T-helper 17 cell (primary cell): ENCODE measurements around the gene POMT1. TPM values are rescaled to one million over a fixed set of nuclear protein-coding genes. Genes with fewer than 3 reads are reported as not detected.
A peak's percentile ranks its signal among the peaks of the same experiment; 100 is the strongest.
"Not testable (repeated sequence)": the region's sequence is repeated elsewhere in the genome, so short reads cannot be mapped to it uniquely, and the experiment has no call there.

Experiments
- ATAC-seq: fragments of 150-1000 bp; cut with Tn5 transposase; 2 replicates; pipeline ENCODE4 v1.10.0; 2021; ENCODE audit warnings: mild to moderate bottlenecking, moderate library complexity
- DNase-seq, 3 donors: peaks; one replicate each; pipeline versions ENCODE4 v3.0.0 to v3.0.0-alpha.2; 2020 to 2021
- H3K9me3 ChIP-seq: one replicate; pipeline ENCODE4 v1.7.0; 2013; ENCODE audit warnings: low read length, mild to moderate bottlenecking; ENCODE audit not compliant: control insufficient read depth, poor library complexity, severe bottlenecking
- H3K27ac Mint-ChIP-seq: one replicate; pipeline ENCODE4 v1.8.0; 2022; ENCODE audit warnings: mild to moderate bottlenecking, moderate library complexity, mixed read lengths
- H3K27me3 Mint-ChIP-seq: one replicate; pipeline ENCODE4 v1.8.0; 2022; ENCODE audit warnings: mixed read lengths
- H3K36me3 Mint-ChIP-seq: one replicate; pipeline ENCODE4 v1.8.0; 2022; ENCODE audit warnings: low read depth, mixed read lengths
- H3K4me1 Mint-ChIP-seq: one replicate; pipeline ENCODE4 v1.8.0; 2022; ENCODE audit warnings: mild to moderate bottlenecking, mixed read lengths
- H3K4me3 Mint-ChIP-seq: one replicate; pipeline ENCODE4 v1.8.0; 2022; ENCODE audit warnings: mild to moderate bottlenecking, moderate library complexity, mixed read lengths
- total RNA-seq, 4 donors: library from RNA in 2 of 4; stranded (reverse) in 2 of 4; gene quantifications; one replicate each; pipeline ENCODE4 v1.2.3 and lab custom pipeline; 2022 to 2026

POMT1 gene
- total RNA-seq, 2 donors from 2014 or later = 50.0 to 54.0 TPM

- H3K36me3 Mint-ChIP-seq = peaks cover 13% of the 10 kb centered on the region
Measured at GRCh38 chr9:131494296-131494870, 8.3 kb upstream of the POMT1 start.

GRCh38 chr9:131495785-131496184, 6.9 kb upstream of the POMT1 start:
- Mint-ChIP-seq H3K27me3 (no peaks in the 10 kb centered on the region), H3K4me1 (peaks cover 24% of the 10 kb centered on the region), H3K27ac (peak overlapping the region; percentile 97), H3K36me3 (peaks cover 7% of the 10 kb centered on the region), H3K4me3 (no peak overlapping the region)
- no peaks in the 10 kb centered on the region for H3K9me3 ChIP-seq
- DNase-seq (no peak), ATAC-seq (no peak)

More at GRCh38 chr9:131494296-131494870, 8.3 kb upstream of the POMT1 start:
- ATAC-seq (no peak), DNase-seq (no peak)
- Mint-ChIP-seq H3K4me3 (peak overlapping the region; percentile 21), H3K27me3 (no peaks in the 10 kb centered on the region), H3K4me1 (peaks cover 18% of the 10 kb centered on the region), H3K27ac (no peak overlapping the region)
- no peaks in the 10 kb centered on the region for H3K9me3 ChIP-seq

DNA sequence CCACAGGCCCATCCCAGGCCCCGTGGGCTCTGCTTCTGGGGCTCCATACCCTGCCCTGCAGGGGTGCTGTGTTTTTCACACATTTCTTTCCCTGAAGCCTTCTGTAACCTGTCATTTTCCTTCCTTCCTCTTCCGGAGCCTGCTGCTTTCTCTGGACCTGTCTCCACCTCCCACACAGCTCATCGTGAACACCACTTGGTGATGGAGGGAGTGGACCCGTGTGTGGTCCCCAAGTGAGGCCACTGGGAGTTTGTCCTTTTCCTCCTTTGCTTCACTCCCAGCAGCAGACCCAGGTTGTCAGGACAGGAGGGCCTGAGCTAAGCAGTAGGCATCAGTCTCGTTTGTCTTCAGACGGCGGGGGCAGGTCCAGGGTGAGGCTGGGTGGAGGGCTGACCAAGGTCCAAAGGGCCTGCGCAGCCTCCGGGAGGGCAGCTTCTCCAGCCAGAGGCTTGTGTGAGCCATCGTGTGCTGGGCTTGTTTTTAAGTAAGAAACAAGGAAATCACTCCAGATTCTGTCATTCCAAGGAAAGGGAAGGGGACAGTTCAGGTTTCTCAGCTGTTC, 5.8 kb upstream of the POMT1 start:
- no peak for DNase-seq

DNA sequence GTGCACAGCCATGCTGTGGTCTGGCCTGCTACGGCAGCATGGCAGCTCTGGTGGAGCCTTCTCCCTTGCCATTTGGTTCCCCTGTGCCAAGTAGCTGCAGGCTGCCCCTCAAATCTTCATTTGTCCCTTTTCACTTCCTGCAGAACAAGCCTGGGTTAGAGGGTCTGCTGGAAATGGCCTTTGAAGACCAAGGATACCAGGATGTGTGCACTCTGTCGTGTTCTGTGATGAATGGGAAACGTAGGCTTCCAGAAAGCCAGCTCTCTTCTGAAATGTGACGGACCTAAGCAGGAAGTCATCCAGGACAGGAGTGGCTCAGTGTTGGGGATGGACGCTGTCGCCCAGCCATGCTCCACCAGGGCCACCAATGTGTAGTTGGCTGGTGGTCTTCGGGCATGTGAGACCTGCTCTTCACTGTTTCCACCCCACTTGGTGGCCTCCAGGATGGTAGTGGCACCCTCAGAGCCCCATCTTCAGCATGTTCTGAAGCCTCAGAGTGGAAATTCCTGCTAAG, 3.4 kb upstream of the POMT1 start:
- peak overlapping the region; percentile 61 for H3K4me3 Mint-ChIP-seq
- H3K9me3 ChIP-seq = no peaks in the 10 kb centered on the region
- DNase-seq = no peak
- peak overlapping the region; percentile 97 for H3K27ac Mint-ChIP-seq
- no peak for ATAC-seq
- peaks cover 5% of the 10 kb centered on the region for H3K36me3 Mint-ChIP-seq
- peaks cover 40% of the 10 kb centered on the region for H3K4me1 Mint-ChIP-seq
- H3K27me3 Mint-ChIP-seq = no peaks in the 10 kb centered on the region

More for the DNA sequence above, 5.8 kb upstream of the POMT1 start:
- H3K27ac Mint-ChIP-seq = peak overlapping the region; percentile 97
- peaks cover 32% of the 10 kb centered on the region for H3K4me1 Mint-ChIP-seq
- H3K9me3 ChIP-seq = no peaks in the 10 kb centered on the region
- ATAC-seq = no peak
- H3K4me3 Mint-ChIP-seq = no peak overlapping the region
- H3K36me3 Mint-ChIP-seq = peaks cover 6% of the 10 kb centered on the region
- no peaks in the 10 kb centered on the region for H3K27me3 Mint-ChIP-seq

GRCh38 chr9:131500377-131500776, 2.3 kb upstream of the POMT1 start:
- Mint-ChIP-seq H3K4me1 (peaks cover 49% of the 10 kb centered on the region), H3K27me3 (no peaks in the 10 kb centered on the region), H3K4me3 (peak overlapping the region; percentile 96), H3K36me3 (peaks cover 5% of the 10 kb centered on the region), H3K27ac (peak overlapping the region; percentile 97)
- ATAC-seq (peak; percentile 76), DNase-seq (peak; percentile 35 to 65 (median 61))
- H3K9me3 ChIP-seq = no peaks in the 10 kb centered on the region

DNA sequence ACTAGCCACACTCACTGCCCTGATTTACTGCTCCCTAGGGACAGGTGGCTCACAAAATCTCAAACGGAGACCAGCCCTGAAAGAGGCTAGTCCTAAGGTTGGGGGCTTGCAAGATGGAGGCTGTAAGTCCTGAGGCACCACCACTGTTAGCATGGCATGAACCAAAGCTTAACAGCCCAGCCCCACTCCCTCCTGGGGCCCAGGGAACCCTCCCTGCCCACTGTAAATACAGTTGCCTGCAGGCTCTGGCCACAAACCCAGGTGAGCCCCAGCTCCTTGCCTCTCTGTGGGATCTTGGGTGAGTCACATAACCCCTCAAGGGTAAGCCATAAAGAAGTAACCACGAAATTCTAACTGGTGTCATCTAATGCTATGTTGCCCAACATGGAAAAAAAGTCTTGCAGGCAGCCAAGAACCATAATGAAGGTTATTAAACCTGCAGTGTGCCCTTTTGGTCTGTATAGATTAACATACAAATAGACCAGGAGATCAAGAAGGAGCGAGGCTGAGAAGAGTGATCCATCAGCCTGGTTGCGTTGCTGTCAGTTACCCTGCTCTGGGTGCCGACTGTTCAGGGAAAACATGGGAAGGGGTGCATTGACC, 1.7 kb upstream of the POMT1 start:
- ATAC-seq (peak; percentile 54), DNase-seq (peak in 2 of 3 donors; percentile 45 to 49)
- Mint-ChIP-seq H3K27ac (peak overlapping the region; percentile 97), H3K36me3 (peaks cover 5% of the 10 kb centered on the region), H3K4me3 (peak overlapping the region; percentile 96), H3K27me3 (no peaks in the 10 kb centered on the region), H3K4me1 (peaks cover 49% of the 10 kb centered on the region)
- no peaks in the 10 kb centered on the region for H3K9me3 ChIP-seq

GRCh38 chr9:131503626-131504465, 1.1 kb downstream of the POMT1 start:
- Mint-ChIP-seq H3K27me3 (no peaks in the 10 kb centered on the region), H3K4me1 (peaks cover 46% of the 10 kb centered on the region), H3K27ac (peak overlapping the region; percentile 97), H3K36me3 (peaks cover 2% of the 10 kb centered on the region), H3K4me3 (peak overlapping the region; percentile 96)
- H3K9me3 ChIP-seq = no peaks in the 10 kb centered on the region
- DNase-seq (peak; percentile 22 to 55 (median 49)), ATAC-seq (peak; percentile 65)

DNA sequence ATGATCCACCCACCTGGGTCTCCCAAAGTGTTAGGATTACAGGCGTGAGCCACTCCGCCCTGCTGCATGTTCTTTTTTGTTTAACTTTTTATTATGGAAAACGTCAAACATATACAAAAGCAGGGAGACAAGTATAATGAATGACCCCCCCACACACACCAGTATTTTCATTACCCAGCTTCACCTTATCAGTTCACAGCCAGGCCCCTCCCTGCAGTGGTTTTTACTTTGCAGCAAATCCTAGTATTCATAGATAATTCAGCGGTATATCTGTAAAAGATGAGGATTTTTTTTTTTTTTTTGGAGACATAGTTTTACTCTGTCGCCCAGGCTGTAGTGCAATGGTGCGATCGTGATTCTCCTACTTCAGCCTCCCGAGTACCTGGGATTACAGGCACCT, 2.3 kb downstream of the POMT1 start:
- no peaks in the 10 kb centered on the region for H3K27me3 Mint-ChIP-seq
- no peak overlapping the region for H3K4me3 Mint-ChIP-seq
- no peaks in the 10 kb centered on the region for H3K9me3 ChIP-seq
- ATAC-seq = no peak
- peaks cover 39% of the 10 kb centered on the region for H3K4me1 Mint-ChIP-seq
- no peak for DNase-seq
- H3K36me3 Mint-ChIP-seq = peaks cover 2% of the 10 kb centered on the region
- peak overlapping the region; percentile 97 for H3K27ac Mint-ChIP-seq

DNA sequence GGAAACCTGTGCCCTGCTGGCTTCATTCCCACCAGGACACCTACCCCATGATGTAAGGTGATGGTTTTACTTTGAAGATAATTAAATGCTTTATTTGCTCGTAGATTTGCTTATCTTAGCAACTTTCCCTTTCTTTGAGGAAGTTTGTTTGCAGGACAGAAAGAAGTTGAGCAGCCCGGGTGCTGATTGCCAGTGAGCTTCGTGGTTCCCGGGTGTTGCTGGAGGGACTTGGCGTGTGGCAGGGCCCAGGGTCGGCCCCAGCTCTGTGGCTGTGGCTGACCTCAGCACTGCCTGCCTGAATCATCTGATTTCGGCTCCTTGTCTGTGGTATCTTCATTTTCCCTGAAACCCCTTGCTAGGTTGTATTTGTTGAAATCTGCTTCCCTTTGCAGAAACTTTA, 8.7 kb downstream of the POMT1 start:
- no peak overlapping the region for H3K4me3 Mint-ChIP-seq
- H3K36me3 Mint-ChIP-seq = no peaks in the 10 kb centered on the region
- H3K4me1 Mint-ChIP-seq = no peaks in the 10 kb centered on the region
- no peaks in the 10 kb centered on the region for H3K9me3 ChIP-seq
- H3K27me3 Mint-ChIP-seq = no peaks in the 10 kb centered on the region
- H3K27ac Mint-ChIP-seq = no peak overlapping the region
- ATAC-seq (no peak), DNase-seq (no peak)

DNA sequence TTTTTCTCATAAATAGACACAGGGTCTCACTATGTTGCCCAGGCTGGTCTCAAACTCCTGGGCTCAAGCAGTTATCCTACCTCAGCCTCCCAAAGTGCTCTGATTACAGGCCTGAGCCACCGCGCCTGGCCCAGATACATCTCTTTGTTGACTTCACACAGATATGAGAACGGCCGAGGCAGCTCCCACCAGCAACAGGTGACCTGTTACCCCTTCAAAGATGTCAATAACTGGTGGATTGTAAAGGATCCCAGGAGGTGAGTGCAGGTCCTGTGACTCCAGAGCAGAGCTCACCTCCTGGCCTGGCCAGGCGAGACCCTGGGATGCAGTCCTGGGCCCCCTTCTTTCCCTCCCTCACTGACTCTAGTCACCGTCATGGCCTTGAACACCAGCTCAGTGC, 9.2 kb downstream of the POMT1 start:
- H3K4me3 Mint-ChIP-seq = no peak overlapping the region
- DNase-seq = no peak
- no peak for ATAC-seq
- peak overlapping the region; percentile 66 for H3K27ac Mint-ChIP-seq
- no peaks in the 10 kb centered on the region for H3K27me3 Mint-ChIP-seq
- H3K4me1 Mint-ChIP-seq = no peaks in the 10 kb centered on the region
- no peaks in the 10 kb centered on the region for H3K9me3 ChIP-seq
- no peaks in the 10 kb centered on the region for H3K36me3 Mint-ChIP-seq

- DNase-seq = no peak
- no peak overlapping the region for H3K27ac Mint-ChIP-seq
- ATAC-seq = no peak
- H3K4me1 Mint-ChIP-seq = no peaks in the 10 kb centered on the region
- no peak overlapping the region for H3K4me3 Mint-ChIP-seq
- no peaks in the 10 kb centered on the region for H3K9me3 ChIP-seq
- no peaks in the 10 kb centered on the region for H3K27me3 Mint-ChIP-seq
- no peaks in the 10 kb centered on the region for H3K36me3 Mint-ChIP-seq
Measured at GRCh38 chr9:131513177-131513576, 10.5 kb downstream of the POMT1 start.

- not testable (repeated sequence) for H3K4me1 Mint-ChIP-seq, H3K27me3 Mint-ChIP-seq, DNase-seq, H3K36me3 Mint-ChIP-seq, H3K9me3 ChIP-seq, H3K4me3 Mint-ChIP-seq, H3K27ac Mint-ChIP-seq, ATAC-seq
Measured at GRCh38 chr9:131515559-131516031, 12.9 kb downstream of the POMT1 start.

- H3K36me3 Mint-ChIP-seq = no peaks in the 10 kb centered on the region
- H3K9me3 ChIP-seq = no peaks in the 10 kb centered on the region
- no peak overlapping the region for H3K4me3 Mint-ChIP-seq
- no peak overlapping the region for H3K27ac Mint-ChIP-seq
- no peaks in the 10 kb centered on the region for H3K27me3 Mint-ChIP-seq
- no peaks in the 10 kb centered on the region for H3K4me1 Mint-ChIP-seq
- ATAC-seq (no peak), DNase-seq (no peak)
Measured at GRCh38 chr9:131516100-131516499, 13.4 kb downstream of the POMT1 start.
